Mesenchymal stem cell (in vitro differentiated cells and primary cell): ENCODE measurements around the gene CLEC14A. TPM values are rescaled to one million over a fixed set of nuclear protein-coding genes. Genes with fewer than 3 reads are reported as not detected.

ENCODE experiments used
- DNase-seq: peaks from one replicate; pipeline ENCODE4 v3.0.0-alpha.2; 2013
- H2AFZ ChIP-seq: one replicate; pipeline ENCODE4 v1.6.1; 2013; ENCODE audit warnings: low read depth, mild to moderate bottlenecking, control low read depth, inconsistent platforms, low read length, moderate library complexity
- H2AK5ac ChIP-seq: 2 replicates; pipeline ENCODE4 v1.6.1; 2013; ENCODE audit warnings: low read length, moderate library complexity, mild to moderate bottlenecking, inconsistent platforms; ENCODE audit not compliant: severe bottlenecking
- H2BK120ac ChIP-seq: one replicate; pipeline ENCODE4 v1.6.1; 2013; ENCODE audit warnings: low read depth, mild to moderate bottlenecking, inconsistent platforms, low read length, moderate library complexity
- H2BK12ac ChIP-seq, 2 experiments: one replicate each; pipeline ENCODE4 v1.6.1; 2013; ENCODE audit warnings: inconsistent platforms in 2 of 2, low read length in 2 of 2, mild to moderate bottlenecking in 2 of 2, moderate library complexity in 2 of 2, control low read depth in 1 of 2
- H2BK15ac ChIP-seq: one replicate; pipeline ENCODE4 v1.6.1; 2013; ENCODE audit warnings: mild to moderate bottlenecking, low read depth, inconsistent platforms; ENCODE audit not compliant: poor library complexity, severe bottlenecking
- H2BK5ac ChIP-seq: 2 replicates; pipeline ENCODE4 v1.6.1; 2013; ENCODE audit warnings: low read depth, mild to moderate bottlenecking, low read length, control low read depth, inconsistent platforms; ENCODE audit not compliant: poor library complexity, severe bottlenecking
- H3K14ac ChIP-seq, 2 experiments: one replicate each; pipeline ENCODE4 v1.6.1; 2013; ENCODE audit warnings: inconsistent platforms in 2 of 2, low read length in 2 of 2, control low read depth in 1 of 2, mild to moderate bottlenecking in 1 of 2, moderate library complexity in 1 of 2
- H3K18ac ChIP-seq, 2 experiments: one replicate each; pipeline ENCODE4 v1.6.1; 2013; ENCODE audit warnings: inconsistent platforms in 2 of 2, low read length in 2 of 2, control low read depth in 1 of 2, low read depth in 1 of 2, mild to moderate bottlenecking in 1 of 2
- H3K23ac ChIP-seq, 2 experiments: one replicate each; pipeline ENCODE4 v1.6.1; 2013; ENCODE audit warnings: inconsistent platforms in 2 of 2, low read length in 2 of 2, mild to moderate bottlenecking in 2 of 2, moderate library complexity in 2 of 2, control low read depth in 1 of 2
- H3K27ac ChIP-seq: 2 replicates; pipeline ENCODE4 v1.5.1; 2013; ENCODE audit warnings: mild to moderate bottlenecking, moderate library complexity, low read length, control low read depth, inconsistent platforms; ENCODE audit not compliant: poor library complexity, severe bottlenecking
- H3K27me3 ChIP-seq, 2 experiments: 2 replicates each; pipeline versions ENCODE4 v1.6.1 to v1.7.0; 2013; ENCODE audit warnings: low read length in 2 of 2, mild to moderate bottlenecking in 2 of 2, moderate library complexity in 2 of 2, control low read depth in 1 of 2, inconsistent platforms in 1 of 2; ENCODE audit not compliant: control insufficient read depth in 1 of 2, insufficient read depth in 1 of 2
- H3K36me3 ChIP-seq, 2 experiments: 2 replicates each; pipeline versions ENCODE4 v1.6.1 to v1.7.0; 2013; ENCODE audit warnings: low read length in 2 of 2, control low read depth in 1 of 2, inconsistent platforms in 1 of 2, low read depth in 1 of 2, mild to moderate bottlenecking in 1 of 2; ENCODE audit not compliant: insufficient read depth in 2 of 2, control insufficient read depth in 1 of 2
- H3K4ac ChIP-seq, 2 experiments: one replicate each; pipeline ENCODE4 v1.6.1; 2013; ENCODE audit warnings: inconsistent platforms in 2 of 2, low read length in 2 of 2, mild to moderate bottlenecking in 2 of 2, moderate library complexity in 2 of 2, control low read depth in 1 of 2, low read depth in 1 of 2
- H3K4me1 ChIP-seq: 2 replicates; pipeline ENCODE4 v1.6.1; 2013; ENCODE audit warnings: low read depth, low read length, control low read depth; ENCODE audit not compliant: control insufficient read depth, insufficient read depth
- H3K4me2 ChIP-seq: 2 replicates; pipeline ENCODE4 v1.6.1; 2013; ENCODE audit warnings: low read length, mild to moderate bottlenecking, inconsistent platforms; ENCODE audit not compliant: poor library complexity, severe bottlenecking
- H3K4me3 ChIP-seq, 2 experiments: 2 replicates each; pipeline versions ENCODE4 v1.5.1 to v1.7.0; 2013; ENCODE audit warnings: low read length in 2 of 2, mild to moderate bottlenecking in 2 of 2, control low read depth in 1 of 2, low read depth in 1 of 2; ENCODE audit not compliant: insufficient read depth in 1 of 2
- H3K79me1 ChIP-seq: replicated peaks from 2 replicates; pipeline ENCODE4 v1.6.1; 2013; ENCODE audit warnings: mild to moderate bottlenecking, control low read depth, low read length, inconsistent platforms; ENCODE audit not compliant: poor library complexity, severe bottlenecking
- H3K9ac ChIP-seq: 2 replicates; pipeline ENCODE4 v1.7.0; 2013; ENCODE audit warnings: mild to moderate bottlenecking, low read length, moderate library complexity
- H3K9me3 ChIP-seq: 2 replicates; pipeline ENCODE4 v1.7.0; 2013; ENCODE audit warnings: mild to moderate bottlenecking, low read length; ENCODE audit not compliant: control insufficient read depth
- H4K8ac ChIP-seq: one replicate; pipeline ENCODE4 v1.6.1; 2013; ENCODE audit warnings: inconsistent platforms, mild to moderate bottlenecking, low read length, moderate library complexity
- H4K91ac ChIP-seq: one replicate; pipeline ENCODE4 v1.6.1; 2013; ENCODE audit warnings: mild to moderate bottlenecking, low read length, inconsistent platforms
- WGBS: methylation state at CpG from one replicate; pipeline ENCODE4 v1.1.7; 2013; ENCODE audit warnings: mixed read lengths; 5-methylcytosine and 5-hydroxymethylcytosine counted together
- polyA plus RNA-seq, 2 experiments: library from polyadenylated mRNA; stranded (reverse); fragments of 200-250 nt; gene quantifications; one replicate each; pipeline ENCODE4 v1.2.3, GENCODE V29; 2013

Gene CLEC14A, protein sequence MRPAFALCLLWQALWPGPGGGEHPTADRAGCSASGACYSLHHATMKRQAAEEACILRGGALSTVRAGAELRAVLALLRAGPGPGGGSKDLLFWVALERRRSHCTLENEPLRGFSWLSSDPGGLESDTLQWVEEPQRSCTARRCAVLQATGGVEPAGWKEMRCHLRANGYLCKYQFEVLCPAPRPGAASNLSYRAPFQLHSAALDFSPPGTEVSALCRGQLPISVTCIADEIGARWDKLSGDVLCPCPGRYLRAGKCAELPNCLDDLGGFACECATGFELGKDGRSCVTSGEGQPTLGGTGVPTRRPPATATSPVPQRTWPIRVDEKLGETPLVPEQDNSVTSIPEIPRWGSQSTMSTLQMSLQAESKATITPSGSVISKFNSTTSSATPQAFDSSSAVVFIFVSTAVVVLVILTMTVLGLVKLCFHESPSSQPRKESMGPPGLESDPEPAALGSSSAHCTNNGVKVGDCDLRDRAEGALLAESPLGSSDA
- polyA plus RNA-seq (2013, experiment 1 of 2), result 23.5 TPM
- polyA plus RNA-seq (2013, experiment 2 of 2), result 25.3 TPM

- Histone ChIP-seq H3K4ac (peak within 1 kb of the TSS; percentile 20 to 79), H4K8ac (peak within 1 kb of the TSS; percentile 98), H3K4me2 (peak within 1 kb of the TSS; percentile 76), H2BK12ac (peak within 1 kb of the TSS; percentile 38 to 92), H3K27ac (no peak within 1 kb of the TSS), H2BK5ac (no peak within 1 kb of the TSS), H3K36me3 (no peaks in the 10 kb centered on the region), H3K18ac (peak within 1 kb of the TSS; percentile 93 to 96), H3K14ac (peak within 1 kb of the TSS in 1 of 2 experiments; percentile 93), H2AK5ac (no peak within 1 kb of the TSS), H3K23ac (peak within 1 kb of the TSS; percentile 2 to 73), H3K27me3 (peaks cover 14 to 21% of the 10 kb centered on the region in 2 experiments), H4K91ac (peak within 1 kb of the TSS; percentile 100), H2AFZ (peak within 1 kb of the TSS; percentile 83), H3K9ac (peak within 1 kb of the TSS; percentile 33), H3K79me1 (no peaks in the 10 kb centered on the region), H3K9me3 (no peaks in the 10 kb centered on the region), H2BK15ac (peak within 1 kb of the TSS; percentile 90), H3K4me3 (peak within 1 kb of the TSS; percentile 40 to 67), H2BK120ac (peak within 1 kb of the TSS; percentile 82), H3K4me1 (peaks cover 13% of the 10 kb centered on the region)
- WGBS, result 19% methylated on average over 66 of the region's 68 CpGs
- DNase-seq, result peak; percentile 86
Measured at GRCh38 chr14:38255673-38256532, at the start of gene CLEC14A. CLEC14A (minus strand) TSS chr14:38256093; CDS start chr14:38256022, 71 bp downstream.

DNA sequence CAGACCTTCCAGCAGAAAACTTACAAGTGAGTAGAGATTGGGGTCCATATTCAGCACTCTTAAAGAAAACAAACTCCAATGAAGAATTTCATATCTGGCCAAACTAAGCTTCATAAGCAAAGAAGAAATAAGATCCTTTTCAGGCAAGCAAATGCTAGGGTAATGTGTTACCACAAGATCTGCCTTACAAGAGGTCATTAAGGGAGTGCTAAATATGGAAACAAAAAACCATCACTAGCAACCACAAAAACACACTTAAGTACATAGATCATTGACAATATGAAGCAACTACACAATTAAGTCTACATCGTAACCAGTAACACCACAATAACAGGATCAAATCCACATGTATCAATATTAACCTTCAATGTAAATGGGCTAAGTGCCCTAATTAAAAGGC, 47.1 kb upstream of the CLEC14A start:
- Histone ChIP-seq H2BK120ac (no peak overlapping the region), H3K4me1 (no peaks in the 10 kb centered on the region), H3K27me3 (no peaks in the 10 kb centered on the region), H2BK15ac (no peak overlapping the region), H3K79me1 (no peaks in the 10 kb centered on the region), H4K91ac (no peak overlapping the region), H3K23ac (no peak overlapping the region), H3K27ac (no peak overlapping the region), H2AFZ (no peak overlapping the region), H3K4me2 (no peak overlapping the region), H3K4me3 (no peak overlapping the region), H3K9me3 (peaks cover 22% of the 10 kb centered on the region), H2BK12ac (no peak overlapping the region), H3K14ac (no peak overlapping the region), H2BK5ac (no peak overlapping the region), H3K4ac (no peak overlapping the region), H3K36me3 (no peaks in the 10 kb centered on the region), H3K18ac (no peak overlapping the region), H2AK5ac (no peak overlapping the region), H3K9ac (no peak overlapping the region), H4K8ac (no peak overlapping the region)
- DNase-seq, result no peak
- WGBS, result 94% methylated on average over 1 of the region's 1 CpG

GRCh38 chr14:38302034-38302433, 46.1 kb upstream of the CLEC14A start:
- Histone ChIP-seq H2BK5ac (no peak overlapping the region), H3K9ac (no peak overlapping the region), H3K4me3 (no peak overlapping the region), H3K79me1 (no peaks in the 10 kb centered on the region), H3K18ac (no peak overlapping the region), H3K27me3 (no peaks in the 10 kb centered on the region), H3K9me3 (peaks cover 22% of the 10 kb centered on the region), H3K14ac (peak overlapping the region in 1 of 2 experiments; percentile 44), H3K4me2 (no peak overlapping the region), H4K8ac (peak overlapping the region; percentile 7), H2BK15ac (no peak overlapping the region), H3K27ac (no peak overlapping the region), H2AFZ (no peak overlapping the region), H3K36me3 (no peaks in the 10 kb centered on the region), H3K4me1 (no peaks in the 10 kb centered on the region), H2BK12ac (peak overlapping the region in 1 of 2 experiments; percentile 49), H2AK5ac (no peak overlapping the region), H3K23ac (no peak overlapping the region), H4K91ac (peak overlapping the region; percentile 72), H3K4ac (no peak overlapping the region), H2BK120ac (no peak overlapping the region)
- DNase-seq, result no peak
- whole genome bisulfite sequencing, result 100% methylated on average over 2 of the region's 2 CpGs

GRCh38 chr14:38297681-38298080, 41.8 kb upstream of the CLEC14A start:
- Histone ChIP-seq H4K8ac (no peak overlapping the region), H2AK5ac (no peak overlapping the region), H3K27ac (no peak overlapping the region), H2AFZ (no peak overlapping the region), H3K18ac (no peak overlapping the region), H3K9ac (no peak overlapping the region), H3K79me1 (no peaks in the 10 kb centered on the region), H3K36me3 (no peaks in the 10 kb centered on the region), H3K23ac (no peak overlapping the region), H3K9me3 (peaks cover 6% of the 10 kb centered on the region), H3K4me1 (no peaks in the 10 kb centered on the region), H2BK15ac (no peak overlapping the region), H4K91ac (no peak overlapping the region), H3K4me2 (no peak overlapping the region), H2BK5ac (no peak overlapping the region), H2BK12ac (no peak overlapping the region), H3K4me3 (no peak overlapping the region), H3K14ac (no peak overlapping the region), H3K4ac (no peak overlapping the region), H2BK120ac (no peak overlapping the region), H3K27me3 (no peaks in the 10 kb centered on the region)
- peak; percentile 38 for DNase-seq
- 67% methylated on average over 1 of the region's 1 CpG for WGBS
